Immature natural killer cell (primary cell): ENCODE data around the gene SCIMP. TPM values are rescaled to one million over a fixed set of nuclear protein-coding genes. Genes with fewer than 3 reads are reported as not detected.
"Not testable (repeated sequence)": the region's sequence is repeated elsewhere in the genome, so short reads cannot be mapped to it uniquely, and the experiment has no call there.

Experiments used
- DNase-seq, 3 donors: peaks; one replicate each; pipeline ENCODE4 v3.0.0; 2022; ENCODE audit warnings: mixed read lengths in 1 of 3
- H3K27ac Mint-ChIP-seq, 6 donors: one replicate each; pipeline ENCODE4 v1.8.0; 2020; ENCODE audit warnings: mixed read lengths in 6 of 6, mild to moderate bottlenecking in 5 of 6, inconsistent platforms in 4 of 6, moderate library complexity in 3 of 6
- H3K27me3 Mint-ChIP-seq, 3 donors: one replicate each; pipeline ENCODE4 v1.8.0; 2020 to 2021; ENCODE audit warnings: low read depth in 3 of 3, mild to moderate bottlenecking in 3 of 3, mixed read lengths in 3 of 3, moderate library complexity in 3 of 3, inconsistent platforms in 1 of 3
- H3K36me3 Mint-ChIP-seq, 3 donors: one replicate each; pipeline ENCODE4 v1.8.0; 2020; ENCODE audit warnings: mixed read lengths in 3 of 3, inconsistent platforms in 2 of 3, mild to moderate bottlenecking in 2 of 3
- H3K4me1 Mint-ChIP-seq, 2 donors: one replicate each; pipeline ENCODE4 v1.8.0; 2020; ENCODE audit warnings: inconsistent platforms in 2 of 2, mild to moderate bottlenecking in 2 of 2, mixed read lengths in 2 of 2, moderate library complexity in 1 of 2
- H3K4me3 Mint-ChIP-seq, 5 donors: one replicate each; pipeline ENCODE4 v1.8.0; 2020; ENCODE audit warnings: mild to moderate bottlenecking in 5 of 5, mixed read lengths in 5 of 5, inconsistent platforms in 3 of 5, moderate library complexity in 3 of 5
- H3K9me3 Mint-ChIP-seq, 6 donors: one replicate each; pipeline ENCODE4 v1.8.0; 2020; ENCODE audit warnings: mild to moderate bottlenecking in 6 of 6, mixed read lengths in 6 of 6, inconsistent platforms in 4 of 6, moderate library complexity in 3 of 6
- polyA plus RNA-seq, 3 donors: library from polyadenylated mRNA; unstranded; fragments of 300-500 nt; fragmentation: Illumina TruSeq; gene quantifications; one replicate each; pipeline ENCODE4 v1.2.3, GENCODE V29; 2021

Gene SCIMP
- polyA plus RNA-seq, 3 donors from 2014 or later: 5.9 to 7.3 (median 6.5) TPM

DNA sequence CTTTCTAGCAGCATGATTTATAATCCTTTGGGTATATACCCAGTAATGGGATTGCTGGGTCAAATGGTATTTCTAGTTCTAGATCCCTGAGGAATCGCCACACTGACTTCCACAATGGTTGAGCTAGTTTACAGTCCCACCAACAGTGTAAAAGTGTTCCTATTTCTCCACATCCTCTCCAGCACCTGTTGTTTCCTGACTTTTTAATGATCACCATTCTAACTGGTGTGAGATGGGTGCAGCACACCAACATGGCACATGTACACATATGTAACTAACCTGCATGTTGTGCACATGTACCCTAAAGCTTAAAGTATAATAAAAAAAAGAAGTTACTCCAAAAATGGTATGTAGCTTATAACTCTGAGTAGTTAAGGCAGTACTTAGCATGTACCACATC, 74.0 kb downstream of the SCIMP start:
- not testable (repeated sequence) for H3K9me3 Mint-ChIP-seq, H3K4me1 Mint-ChIP-seq, H3K27ac Mint-ChIP-seq, DNase-seq, H3K36me3 Mint-ChIP-seq, H3K4me3 Mint-ChIP-seq
- peaks cover 0 to 11% (median 6%) of the 10 kb centered on the region in 3 donors for H3K27me3 Mint-ChIP-seq

Other genes with a start within 250 kb of the SCIMP start
- gene CAMTA2, start 247.2 kb downstream of the SCIMP start, polyA plus RNA-seq: 10 to 100 TPM in 2 of 3 donors, 1 to 10 TPM in 1; 2.5 to 22.9 (median 12.0) TPM
- under 1 TPM in 2 of 3 donors, not detected in 1; 0.29 to 0.35 TPM for gene INCA1, start 237.3 kb downstream of the SCIMP start, polyA plus RNA-seq
- 1 to 10 TPM in 2 of 3 donors, under 1 TPM in 1; 0.76 to 5.7 (median 4.0) TPM for gene KIF1C, start 236.9 kb downstream of the SCIMP start, polyA plus RNA-seq
- not detected for gene SLC52A1, start 199.4 kb downstream of the SCIMP start, polyA plus RNA-seq
- under 1 TPM in 2 of 3 donors, not detected in 1; 0.51 to 0.61 TPM for gene ZFP3, start 156.4 kb downstream of the SCIMP start, polyA plus RNA-seq
- 1 to 10 TPM; 1.8 to 9.8 (median 4.4) TPM for gene ZNF232, start 123.0 kb downstream of the SCIMP start, polyA plus RNA-seq
- under 1 TPM; 0.03 to 0.12 (median 0.03) TPM for gene USP6, start 118.8 kb downstream of the SCIMP start, polyA plus RNA-seq
- gene ZNF594, start 43.0 kb downstream of the SCIMP start, polyA plus RNA-seq: 1 to 10 TPM in 1 of 3 donors, under 1 TPM in 1, not detected in 1; 0.54 to 2.1 TPM
- gene RABEP1, start 47.4 kb upstream of the SCIMP start, polyA plus RNA-seq: 10 to 100 TPM; 21.7 to 43.8 (median 27.8) TPM
- gene NUP88, start 184.8 kb upstream of the SCIMP start, polyA plus RNA-seq: 10 to 100 TPM; 73.7 to 93.1 (median 77.7) TPM
- gene RPAIN, start 185.3 kb upstream of the SCIMP start, polyA plus RNA-seq: 10 to 100 TPM; 21.4 to 32.7 (median 22.5) TPM
- 100 to 1,000 TPM; 187 to 305 (median 226) TPM for gene C1QBP, start 204.3 kb upstream of the SCIMP start, polyA plus RNA-seq
- gene DHX33, start 234.1 kb upstream of the SCIMP start, polyA plus RNA-seq: 1 to 10 TPM in 1 of 3 donors, under 1 TPM in 2; 0.15 to 1.4 (median 0.81) TPM